OCI-LY7 (cell line): ENCODE measurements around the gene DDX54. TPM values are rescaled to one million over a fixed set of nuclear protein-coding genes. Genes with fewer than 3 reads are reported as not detected.

Source experiments
- BruUV-seq: library from RNA; stranded (reverse); fragments of 400-500 nt; replicated peaks from 2 replicates; lab custom pipeline; 2021; lab: Mats Ljungman, UMichigan
- CTCF ChIA-PET: fragments of 300-600 bp; sonication (Branson Sonifier 250); formaldehyde crosslinking; loops from one replicate; lab custom pipeline; 2022; ENCODE audit warnings: antibody characterized with exemption; ENCODE audit not compliant: unreplicated experiment; lab: Charles Lee
- POLR2A ChIA-PET: fragments of 300-600 bp; sonication (Branson Sonifier 250); formaldehyde crosslinking; loops from one replicate; lab custom pipeline; 2022; ENCODE audit warnings: antibody characterized with exemption; lab: Charles Lee
- DNase-seq: peaks from one replicate; pipeline ENCODE4 v3.0.0-alpha.2; 2015; ENCODE audit warnings: low spot score
- H2AFZ ChIP-seq: fragments of 200-600 bp; sonication (generic), shearing (Covaris generic); 2 replicates; pipeline ENCODE4 v1.6.1; 2014; ENCODE audit warnings: mild to moderate bottlenecking, antibody characterized with exemption, low read length, moderate library complexity
- H3K27ac ChIP-seq: fragments of 200-600 bp; sonication (generic); 2 replicates; pipeline ENCODE4 v1.5.1; 2014; ENCODE audit warnings: mixed run types, low read depth, mild to moderate bottlenecking, moderate library complexity, low read length, inconsistent platforms; ENCODE audit not compliant: poor library complexity, severe bottlenecking
- H3K36me3 ChIP-seq: fragments of 200-600 bp; sonication (generic); 2 replicates; pipeline ENCODE4 v1.6.1; 2014; ENCODE audit warnings: mild to moderate bottlenecking, antibody characterized with exemption, low read length, moderate library complexity, mixed read lengths; ENCODE audit not compliant: insufficient read depth
- H3K4me1 ChIP-seq: fragments of 200-600 bp; sonication (generic); 2 replicates; pipeline ENCODE4 v1.5.1; 2014; ENCODE audit warnings: mild to moderate bottlenecking, low read length; ENCODE audit not compliant: insufficient read depth, poor library complexity, severe bottlenecking
- H3K4me2 ChIP-seq: fragments of 200-600 bp; sonication (generic); 2 replicates; pipeline ENCODE4 v1.6.1; 2014; ENCODE audit warnings: mild to moderate bottlenecking, low read length
- H3K4me3 ChIP-seq: fragments of 200-600 bp; sonication (generic); 2 replicates; pipeline ENCODE4 v1.5.1; 2014; ENCODE audit warnings: mild to moderate bottlenecking, low read depth, low read length; ENCODE audit not compliant: poor library complexity, severe bottlenecking
- H3K79me2 ChIP-seq: fragments of 200-600 bp; sonication (generic); 2 replicates; pipeline ENCODE4 v1.6.1; 2016; ENCODE audit warnings: low read depth, mild to moderate bottlenecking, low read length, moderate library complexity, mixed read lengths; ENCODE audit not compliant: insufficient read depth
- H3K9me2 ChIP-seq: fragments of 200-600 bp; sonication (generic); 2 replicates; pipeline ENCODE4 v1.6.1; 2016; ENCODE audit warnings: mild to moderate bottlenecking, low read length, mixed read lengths; ENCODE audit not compliant: insufficient read depth
- H3K9me3 ChIP-seq: fragments of 200-600 bp; sonication (generic); 2 replicates; pipeline ENCODE4 v1.6.1; 2014; ENCODE audit warnings: mild to moderate bottlenecking, mixed run types, low read length, mixed read lengths
- H4K20me1 ChIP-seq: fragments of 200-600 bp; sonication (generic); 2 replicates; pipeline ENCODE4 v1.6.1; 2014; ENCODE audit warnings: mild to moderate bottlenecking, antibody characterized with exemption, low read length, moderate library complexity, mixed read lengths; ENCODE audit not compliant: insufficient read depth
- EZH2phosphoT487 ChIP-seq: fragments of 200-600 bp; sonication (generic); IDR thresholded peaks from 2 replicates; pipeline ENCODE4 v1.6.1; 2018; ENCODE audit warnings: low read depth, borderline replicate concordance, mild to moderate bottlenecking, mixed run types, antibody characterized with exemption, low read length, moderate library complexity, mixed read lengths
- intact Hi-C: fragments of 100-400 bp; cut with micrococcal nuclease; formaldehyde crosslinking; loops from one replicate; pipeline ENCODE4 v1.10.0; 2022; ENCODE audit not compliant: unreplicated experiment
- total RNA-seq, 2 experiments: library from RNA; depleted of rRNA in 1 of 2; stranded (reverse); fragments of >200 nt in 1 of 2; shearing (Covaris generic) in 1 of 2; gene quantifications; 2 replicates each; pipeline ENCODE4 v1.2.3, GENCODE V29; 2014 to 2022
- TF ChIP-seq, protein P1 (sequence below): fragments of 200-600 bp; sonication (generic); conservative IDR thresholded peaks from 2 replicates; pipeline ENCODE4 v1.5.1; 2014; ENCODE audit warnings: mild to moderate bottlenecking, antibody characterized with exemption, low read length, moderate library complexity, mixed read lengths

The DDX54 gene
- total RNA-seq, 2 experiments from 2014 or later, result 87.2 to 145 TPM

DNA sequence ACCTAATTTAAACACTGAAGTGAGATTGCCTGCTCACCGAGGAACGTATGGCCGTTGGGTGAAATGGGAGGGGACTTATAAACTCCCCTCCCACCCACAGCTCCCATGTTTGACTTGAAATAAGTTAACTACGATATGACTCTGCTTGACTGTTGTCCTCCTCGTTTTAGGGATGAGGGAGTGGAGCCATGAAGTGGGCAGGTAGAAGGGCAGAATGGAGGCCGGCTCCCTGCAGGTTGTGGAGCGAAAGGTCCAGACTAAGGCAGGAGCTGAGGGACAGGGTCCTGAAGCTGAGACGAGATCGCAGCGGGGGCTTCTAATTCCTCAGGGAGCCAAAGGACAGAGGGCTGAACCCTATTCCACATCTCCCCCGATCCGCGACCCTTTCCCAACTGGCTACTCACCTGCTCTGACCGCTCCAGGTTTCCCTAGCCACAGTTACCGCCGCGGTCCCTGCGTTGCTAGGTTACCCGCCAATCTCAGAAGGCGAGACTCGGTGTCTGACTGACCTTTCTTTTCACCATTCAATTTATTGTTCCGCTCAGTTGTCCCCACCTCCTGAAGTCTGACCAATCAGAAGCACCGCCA lies 35.4 kb upstream of the DDX54 start:
- Histone ChIP-seq H4K20me1 (no peaks in the 10 kb centered on the region), H3K79me2 (peaks cover 92% of the 10 kb centered on the region), H3K9me2 (no peaks in the 10 kb centered on the region), H3K9me3 (no peaks in the 10 kb centered on the region), H3K4me1 (peaks cover 54% of the 10 kb centered on the region), H3K4me2 (peak overlapping the region; percentile 82), H3K4me3 (peak overlapping the region; percentile 82), H3K36me3 (peaks cover 18% of the 10 kb centered on the region), H3K27ac (peak overlapping the region; percentile 99), H2AFZ (no peak overlapping the region)
- POLR2A ChIA-PET, result interaction anchor here (0.6 to 12.4 kb wide), 8 partner anchors 9 to 107 kb away, joined by 3 to 183 read pairs (median 4); partner anchors contain the start of genes DDX54 and RITA1
- TSS peak; percentile 69 for BruUV-seq
- CTCF ChIA-PET, result no interaction called here
- intact Hi-C loops, result loop anchor here (1.0 to 5.0 kb wide), 2 partner anchors 23 to 158 kb away; no protein-coding TSS in a partner anchor
- TF ChIP-seq, protein P1, sequence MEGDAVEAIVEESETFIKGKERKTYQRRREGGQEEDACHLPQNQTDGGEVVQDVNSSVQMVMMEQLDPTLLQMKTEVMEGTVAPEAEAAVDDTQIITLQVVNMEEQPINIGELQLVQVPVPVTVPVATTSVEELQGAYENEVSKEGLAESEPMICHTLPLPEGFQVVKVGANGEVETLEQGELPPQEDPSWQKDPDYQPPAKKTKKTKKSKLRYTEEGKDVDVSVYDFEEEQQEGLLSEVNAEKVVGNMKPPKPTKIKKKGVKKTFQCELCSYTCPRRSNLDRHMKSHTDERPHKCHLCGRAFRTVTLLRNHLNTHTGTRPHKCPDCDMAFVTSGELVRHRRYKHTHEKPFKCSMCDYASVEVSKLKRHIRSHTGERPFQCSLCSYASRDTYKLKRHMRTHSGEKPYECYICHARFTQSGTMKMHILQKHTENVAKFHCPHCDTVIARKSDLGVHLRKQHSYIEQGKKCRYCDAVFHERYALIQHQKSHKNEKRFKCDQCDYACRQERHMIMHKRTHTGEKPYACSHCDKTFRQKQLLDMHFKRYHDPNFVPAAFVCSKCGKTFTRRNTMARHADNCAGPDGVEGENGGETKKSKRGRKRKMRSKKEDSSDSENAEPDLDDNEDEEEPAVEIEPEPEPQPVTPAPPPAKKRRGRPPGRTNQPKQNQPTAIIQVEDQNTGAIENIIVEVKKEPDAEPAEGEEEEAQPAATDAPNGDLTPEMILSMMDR, result no peak
- no peak for TF ChIP-seq EZH2phosphoT487
- DNase-seq, result peak; percentile 59

DNA sequence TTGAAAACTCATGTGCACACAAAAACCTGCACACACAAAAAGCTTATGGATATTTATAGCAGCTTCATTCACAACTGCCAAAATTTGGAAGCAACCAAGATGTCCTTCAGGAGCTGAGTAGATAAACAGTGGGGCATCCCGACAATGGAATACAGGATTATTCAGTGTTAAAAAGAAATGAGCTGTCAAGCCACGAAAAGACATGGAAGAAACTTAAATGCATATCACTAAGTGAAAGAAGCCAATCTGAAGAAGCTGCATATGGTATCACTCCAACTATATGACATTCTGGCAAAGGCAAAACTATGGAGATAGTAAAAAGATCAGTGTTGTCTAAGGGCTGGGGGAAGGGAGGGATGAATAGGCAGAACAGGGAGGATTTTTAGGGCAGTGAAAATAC lies 30.7 kb upstream of the DDX54 start:
- H3K4me1 ChIP-seq, result peaks cover 83% of the 10 kb centered on the region
- peak overlapping the region; percentile 99 for H3K27ac ChIP-seq
- no peak overlapping the region for H2AFZ ChIP-seq
- no peaks in the 10 kb centered on the region for H3K9me3 ChIP-seq
- intact Hi-C loops, result no loop called here
- H4K20me1 ChIP-seq, result no peaks in the 10 kb centered on the region
- DNase-seq, result no peak
- peak overlapping the region; percentile 62 for H3K4me3 ChIP-seq
- peaks cover 33% of the 10 kb centered on the region for H3K36me3 ChIP-seq
- H3K9me2 ChIP-seq, result no peaks in the 10 kb centered on the region
- ChIA-PET POLR2A (interaction anchor here (0.7 to 0.8 kb wide), 3 partner anchors 8 to 206 kb away, joined by 3 to 4 read pairs (median 3); partner anchors contain the start of gene SDSL), CTCF (no interaction called here)
- no peak for TF ChIP-seq EZH2phosphoT487
- TF ChIP-seq, protein P1, result no peak
- H3K4me2 ChIP-seq, result peak overlapping the region; percentile 82
- no TSS peak for BruUV-seq
- peaks cover 93% of the 10 kb centered on the region for H3K79me2 ChIP-seq

DNA sequence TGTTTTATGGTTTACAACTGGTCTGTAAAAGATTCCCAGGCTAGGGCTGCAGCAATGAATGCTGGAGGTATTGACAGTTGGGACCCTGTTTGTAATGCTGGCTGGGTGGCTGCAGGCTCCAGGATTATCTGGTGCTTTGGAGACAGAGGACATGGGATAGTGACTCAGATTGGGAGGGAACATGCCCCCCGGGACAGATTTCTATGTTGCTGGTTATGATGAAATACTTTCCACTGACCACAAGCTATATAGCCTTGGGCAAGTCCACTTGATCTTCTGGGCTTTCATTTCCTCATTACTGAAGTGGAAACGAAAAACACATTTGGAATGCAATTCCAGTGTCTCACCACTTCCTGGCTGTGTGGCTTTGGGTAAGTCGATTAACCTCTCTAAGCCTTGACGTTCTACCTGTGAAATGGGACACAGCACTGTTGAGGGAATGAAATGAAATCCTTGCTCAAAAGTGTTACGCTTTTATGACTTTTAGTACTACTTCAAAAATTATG lies 29.7 kb upstream of the DDX54 start:
- TF ChIP-seq, protein P1, result no peak
- no peak for TF ChIP-seq EZH2phosphoT487
- H3K36me3 ChIP-seq, result peaks cover 43% of the 10 kb centered on the region
- peaks cover 95% of the 10 kb centered on the region for H3K79me2 ChIP-seq
- DNase-seq, result peak; percentile 76
- H3K4me3 ChIP-seq, result peak overlapping the region; percentile 62
- H4K20me1 ChIP-seq, result no peaks in the 10 kb centered on the region
- ChIA-PET POLR2A (no interaction called here), CTCF (no interaction called here)
- intact Hi-C loops, result no loop called here
- no TSS peak for BruUV-seq
- H3K9me3 ChIP-seq, result no peaks in the 10 kb centered on the region
- no peak overlapping the region for H2AFZ ChIP-seq
- peaks cover 93% of the 10 kb centered on the region for H3K4me1 ChIP-seq
- no peaks in the 10 kb centered on the region for H3K9me2 ChIP-seq
- H3K27ac ChIP-seq, result peak overlapping the region; percentile 99
- peak overlapping the region; percentile 82 for H3K4me2 ChIP-seq
